MG63 (cell line): ENCODE measurements around the gene EVA1C. TPM values are rescaled to one million over a fixed set of nuclear protein-coding genes. Genes with fewer than 3 reads are reported as not detected.
"Not testable (repeated sequence)": the region's sequence is repeated elsewhere in the genome, so short reads cannot be mapped to it uniquely, and the experiment has no call there.

Experiments
- DNase-seq: peaks from one replicate; pipeline ENCODE4 v3.0.0-alpha.2; 2020
- H3K27me3 ChIP-seq: fragments of 250-450 bp; sonication (Bioruptor Pico); 2 replicates; pipeline ENCODE4 v1.5.1; 2020; ENCODE audit warnings: mild to moderate bottlenecking, moderate library complexity
- H3K36me3 ChIP-seq: fragments of 250-450 bp; sonication (Bioruptor Pico); 2 replicates; pipeline ENCODE4 v1.5.1; 2020; ENCODE audit warnings: mild to moderate bottlenecking, moderate library complexity
- H3K4me3 ChIP-seq: fragments of 250-450 bp; sonication (Bioruptor Pico); 2 replicates; pipeline ENCODE4 v1.5.1; 2020; ENCODE audit warnings: mild to moderate bottlenecking, moderate library complexity
- H3K9me3 ChIP-seq: fragments of 250-450 bp; sonication (Bioruptor Pico); 2 replicates; pipeline ENCODE4 v1.5.1; 2020; ENCODE audit warnings: mild to moderate bottlenecking, moderate library complexity
- total RNA-seq: library from RNA; depleted of rRNA; stranded (reverse); fragments of >200 nt; shearing (Covaris generic); gene quantifications from 2 replicates; pipeline ENCODE4 v1.2.3, GENCODE V29; 2014; ENCODE audit warnings: low replicate concordance

Gene EVA1C
- total RNA-seq, 1 experiment from 2014 or later: not detected

- Histone ChIP-seq H3K9me3 (no peaks in the 10 kb centered on the region), H3K27me3 (no peaks in the 10 kb centered on the region), H3K36me3 (no peaks in the 10 kb centered on the region), H3K4me3 (no peak overlapping the region)
- DNase-seq: no peak
These were observed 1.4 kb downstream of the EVA1C start for GRCh38 chr21:32413697-32414578.

GRCh38 chr21:32414579-32415358 lies 2.3 kb downstream of the EVA1C start:
- Histone ChIP-seq H3K27me3 (no peaks in the 10 kb centered on the region), H3K4me3 (no peak overlapping the region), H3K36me3 (no peaks in the 10 kb centered on the region), H3K9me3 (no peaks in the 10 kb centered on the region)
- no peak for DNase-seq

- no peak for DNase-seq
- Histone ChIP-seq H3K4me3 (no peak overlapping the region), H3K9me3 (no peaks in the 10 kb centered on the region), H3K27me3 (no peaks in the 10 kb centered on the region), H3K36me3 (no peaks in the 10 kb centered on the region)
These were observed 3.2 kb downstream of the EVA1C start for GRCh38 chr21:32415451-32416398.

- H3K4me3 ChIP-seq: no peak overlapping the region
- H3K27me3 ChIP-seq: no peaks in the 10 kb centered on the region
- no peaks in the 10 kb centered on the region for H3K36me3 ChIP-seq
- no peaks in the 10 kb centered on the region; the same call in 1 of the 2 replicates for H3K9me3 ChIP-seq
- DNase-seq: no peak
These were observed 5.6 kb downstream of the EVA1C start for GRCh38 chr21:32418146-32418545.

- Histone ChIP-seq H3K36me3 (no peaks in the 10 kb centered on the region), H3K4me3 (no peak overlapping the region), H3K9me3 (no peaks in the 10 kb centered on the region; the same call in 1 of the 2 replicates), H3K27me3 (no peaks in the 10 kb centered on the region)
- no peak for DNase-seq
These were observed 9.6 kb downstream of the EVA1C start for GRCh38 chr21:32422064-32422463.

GRCh38 chr21:32423320-32424190 lies 11.0 kb downstream of the EVA1C start:
- DNase-seq: peak; percentile 35
- Histone ChIP-seq H3K9me3 (no peaks in the 10 kb centered on the region; the same call in 1 of the 2 replicates), H3K36me3 (no peaks in the 10 kb centered on the region), H3K27me3 (no peaks in the 10 kb centered on the region), H3K4me3 (no peak overlapping the region)

- DNase-seq: no peak
- Histone ChIP-seq H3K27me3 (no peaks in the 10 kb centered on the region), H3K9me3 (no peaks in the 10 kb centered on the region; the same call in 1 of the 2 replicates), H3K4me3 (no peak overlapping the region), H3K36me3 (no peaks in the 10 kb centered on the region)
These were observed 11.7 kb downstream of the EVA1C start for GRCh38 chr21:32424191-32424535.

- Histone ChIP-seq H3K36me3 (no peaks in the 10 kb centered on the region), H3K9me3 (no peaks in the 10 kb centered on the region; the same call in 1 of the 2 replicates), H3K27me3 (no peaks in the 10 kb centered on the region), H3K4me3 (no peak overlapping the region)
- no peak for DNase-seq
These were observed 12.2 kb downstream of the EVA1C start for GRCh38 chr21:32424674-32425073.

GRCh38 chr21:32425628-32426027 lies 13.1 kb downstream of the EVA1C start:
- DNase-seq: no peak
- H3K9me3 ChIP-seq: no peaks in the 10 kb centered on the region; the same call in 1 of the 2 replicates
- H3K27me3 ChIP-seq: no peaks in the 10 kb centered on the region
- no peak overlapping the region for H3K4me3 ChIP-seq
- H3K36me3 ChIP-seq: no peaks in the 10 kb centered on the region

GRCh38 chr21:32426066-32426465 lies 13.6 kb downstream of the EVA1C start:
- Histone ChIP-seq H3K27me3 (no peaks in the 10 kb centered on the region), H3K4me3 (no peak overlapping the region), H3K36me3 (no peaks in the 10 kb centered on the region), H3K9me3 (no peaks in the 10 kb centered on the region; the same call in 1 of the 2 replicates)
- no peak for DNase-seq

- DNase-seq: no peak
- Histone ChIP-seq H3K27me3 (no peaks in the 10 kb centered on the region), H3K4me3 (no peak overlapping the region), H3K9me3 (no peaks in the 10 kb centered on the region), H3K36me3 (no peaks in the 10 kb centered on the region)
These were observed 14.1 kb downstream of the EVA1C start for GRCh38 chr21:32426592-32427051.

GRCh38 chr21:32427958-32428623 lies 15.6 kb downstream of the EVA1C start:
- Histone ChIP-seq H3K4me3 (no peak overlapping the region), H3K27me3 (no peaks in the 10 kb centered on the region), H3K36me3 (no peaks in the 10 kb centered on the region), H3K9me3 (no peaks in the 10 kb centered on the region)
- DNase-seq: no peak

GRCh38 chr21:32432982-32433660 lies 20.6 kb downstream of the EVA1C start:
- not testable (repeated sequence) for H3K9me3 ChIP-seq, H3K36me3 ChIP-seq, DNase-seq, H3K4me3 ChIP-seq, H3K27me3 ChIP-seq

GRCh38 chr21:32437729-32438128 lies 25.2 kb downstream of the EVA1C start:
- no peaks in the 10 kb centered on the region for H3K9me3 ChIP-seq
- H3K27me3 ChIP-seq: no peaks in the 10 kb centered on the region
- H3K36me3 ChIP-seq: no peaks in the 10 kb centered on the region
- no peak overlapping the region for H3K4me3 ChIP-seq
- DNase-seq: no peak
